Measurements from ENCODE around the gene DARS1.

The DARS1 gene

GRCh38 chr2:135993421-135993820, 8.0 kb upstream of the DARS1 start:
- Histone ChIP-seq H3K9ac (no peak overlapping the region), H3K36me3 (0 out of 2 replicates have a peak, but pooled peaks cover 4% of the 10 kb centered on the region), H3K9me3 (0 out of 2 replicates have a peak, but pooled peaks cover 5% of the 10 kb centered on the region), H4K20me1 (no peaks in the 10 kb centered on the region), H3K27me3 (no peaks in the 10 kb centered on the region), H3K4me1 (peaks cover 22% of the 10 kb centered on the region), H3K4me2 (no peak overlapping the region), H3K27ac (no peak overlapping the region), H3K4me3 (no peak overlapping the region)
- TF ChIP-seq Cebpa-rat (IDR thresholded peaks at IDR 0.05): no peak

GRCh38 chr2:135991861-135992260, 6.4 kb upstream of the DARS1 start:
- no peak for TF ChIP-seq Cebpa-rat (IDR thresholded peaks at IDR 0.05)
- Histone ChIP-seq H3K4me2 (no peak overlapping the region), H4K20me1 (no peaks in the 10 kb centered on the region), H3K9me3 (0 out of 2 replicates have a peak, but pooled peaks cover 7% of the 10 kb centered on the region), H3K4me1 (peaks cover 22% of the 10 kb centered on the region), H3K36me3 (0 out of 2 replicates have a peak, but pooled peaks cover 4% of the 10 kb centered on the region), H3K27me3 (no peaks in the 10 kb centered on the region), H3K9ac (no peak overlapping the region), H3K27ac (no peak overlapping the region), H3K4me3 (no peak overlapping the region)

- no peak for TF ChIP-seq Cebpa-rat (IDR thresholded peaks at IDR 0.05)
- Histone ChIP-seq H4K20me1 (no peaks in the 10 kb centered on the region), H3K4me3 (no peak overlapping the region), H3K27ac (no peak overlapping the region; the same call in 1 of the 2 replicates), H3K36me3 (peaks cover 4% of the 10 kb centered on the region; the same call in 1 of the 2 replicates), H3K4me1 (peaks cover 47% of the 10 kb centered on the region), H3K27me3 (no peaks in the 10 kb centered on the region), H3K9ac (no peak overlapping the region), H3K4me2 (peak overlapping the region; percentile 84), H3K9me3 (0 out of 2 replicates have a peak, but pooled peaks cover 7% of the 10 kb centered on the region)
Measured at GRCh38 chr2:135987441-135987840, 2.0 kb upstream of the DARS1 start.

GRCh38 chr2:135986507-135986906, 1.1 kb upstream of the DARS1 start:
- peaks cover 57% of the 10 kb centered on the region for H3K4me1 ChIP-seq
- peak overlapping the region; percentile 94 for H3K4me3 ChIP-seq
- no peak for TF ChIP-seq Cebpa-rat (IDR thresholded peaks at IDR 0.05)
- peak overlapping the region; percentile 84 for H3K4me2 ChIP-seq
- 0 out of 2 replicates have a peak, but pooled peaks cover 7% of the 10 kb centered on the region for H3K9me3 ChIP-seq
- H3K27ac ChIP-seq: peak overlapping the region; percentile 99; the same call in 1 of the 2 replicates
- no peak overlapping the region for H3K9ac ChIP-seq
- no peaks in the 10 kb centered on the region for H3K27me3 ChIP-seq
- peaks cover 14% of the 10 kb centered on the region for H3K36me3 ChIP-seq
- no peaks in the 10 kb centered on the region for H4K20me1 ChIP-seq

- H3K36me3 ChIP-seq: peaks cover 19% of the 10 kb centered on the region
- H3K4me1 ChIP-seq: peaks cover 63% of the 10 kb centered on the region
- H3K9ac ChIP-seq: peak overlapping the region; percentile 98
- 0 out of 2 replicates have a peak, but pooled peaks cover 7% of the 10 kb centered on the region for H3K9me3 ChIP-seq
- TF ChIP-seq Cebpa-rat (IDR thresholded peaks at IDR 0.05): no peak
- H4K20me1 ChIP-seq: 0 out of 2 replicates have a peak, but pooled peaks cover 4% of the 10 kb centered on the region
- no peaks in the 10 kb centered on the region for H3K27me3 ChIP-seq
- peak overlapping the region; percentile 84 for H3K4me2 ChIP-seq
- peak overlapping the region; percentile 99 for H3K27ac ChIP-seq
- peak overlapping the region; percentile 94 for H3K4me3 ChIP-seq
Measured at GRCh38 chr2:135985826-135986393, 484 bp upstream of the DARS1 start.

- Histone ChIP-seq H3K9ac (peak overlapping the region; percentile 98), H3K4me1 (peaks cover 78% of the 10 kb centered on the region), H3K27me3 (no peaks in the 10 kb centered on the region), H3K27ac (peak overlapping the region; percentile 99), H3K4me2 (peak overlapping the region; percentile 84), H3K9me3 (0 out of 2 replicates have a peak, but pooled peaks cover 7% of the 10 kb centered on the region), H3K36me3 (peaks cover 33% of the 10 kb centered on the region), H3K4me3 (peak overlapping the region; percentile 94), H4K20me1 (peaks cover 15% of the 10 kb centered on the region; the same call in 1 of the 2 replicates)
- TF ChIP-seq Cebpa-rat (IDR thresholded peaks at IDR 0.05): no peak
Measured at GRCh38 chr2:135984199-135985017, 1.0 kb downstream of the DARS1 start.

GRCh38 chr2:135980434-135981079, 4.9 kb downstream of the DARS1 start:
- Histone ChIP-seq H3K4me1 (peaks cover 60% of the 10 kb centered on the region), H3K9ac (no peak overlapping the region), H3K4me3 (no peak overlapping the region), H3K36me3 (peaks cover 67% of the 10 kb centered on the region), H3K27me3 (no peaks in the 10 kb centered on the region), H3K9me3 (no peaks in the 10 kb centered on the region), H3K27ac (no peak overlapping the region), H3K4me2 (peak overlapping the region; percentile 18), H4K20me1 (peaks cover 18% of the 10 kb centered on the region; the same call in 1 of the 2 replicates)
- no peak for TF ChIP-seq Cebpa-rat (IDR thresholded peaks at IDR 0.05)

- no peak overlapping the region for H3K4me3 ChIP-seq
- no peak overlapping the region for H3K27ac ChIP-seq
- no peak for TF ChIP-seq Cebpa-rat (IDR thresholded peaks at IDR 0.05)
- peaks cover 26% of the 10 kb centered on the region for H3K9me3 ChIP-seq
- H4K20me1 ChIP-seq: peaks cover 24% of the 10 kb centered on the region; the same call in 1 of the 2 replicates
- no peak overlapping the region for H3K9ac ChIP-seq
- no peaks in the 10 kb centered on the region for H3K27me3 ChIP-seq
- peaks cover 93% of the 10 kb centered on the region for H3K36me3 ChIP-seq
- H3K4me2 ChIP-seq: no peak overlapping the region
- H3K4me1 ChIP-seq: peaks cover 29% of the 10 kb centered on the region
Measured at GRCh38 chr2:135975702-135976101, 9.7 kb downstream of the DARS1 start.

- Histone ChIP-seq H3K9me3 (peaks cover 26% of the 10 kb centered on the region), H3K4me2 (no peak overlapping the region), H3K36me3 (peaks cover 84% of the 10 kb centered on the region), H3K27me3 (no peaks in the 10 kb centered on the region), H3K27ac (no peak overlapping the region), H3K9ac (no peak overlapping the region), H4K20me1 (peaks cover 16% of the 10 kb centered on the region; the same call in 1 of the 2 replicates), H3K4me3 (no peak overlapping the region), H3K4me1 (peaks cover 16% of the 10 kb centered on the region)
- TF ChIP-seq Cebpa-rat (IDR thresholded peaks at IDR 0.05): no peak
Measured at GRCh38 chr2:135974036-135974435, 11.4 kb downstream of the DARS1 start.
